ENCODE results near the gene AARS2.

- TF ChIP-seq CTCF (IDR thresholded peaks at IDR 0.05; ENCODE audit: poor library complexity): no peak
- TF ChIP-seq EZH2phosphoT487 (IDR thresholded peaks at IDR 0.05; ENCODE audit: low read depth, severe bottlenecking, unreplicated experiment): no peak
- no peak for TF ChIP-seq EZH2 (IDR thresholded peaks at IDR 0.05; ENCODE audit: borderline replicate concordance)
Observed at GRCh38 chr6:44309092-44309491, 4.1 kb downstream of the AARS2 start.

Measured in hepatocyte (in vitro differentiated cells).